Measurements from ENCODE around the gene CMTM8.
A peak's percentile ranks its signal among the peaks of the same experiment; 100 is the strongest.

Gene CMTM8

DNA sequence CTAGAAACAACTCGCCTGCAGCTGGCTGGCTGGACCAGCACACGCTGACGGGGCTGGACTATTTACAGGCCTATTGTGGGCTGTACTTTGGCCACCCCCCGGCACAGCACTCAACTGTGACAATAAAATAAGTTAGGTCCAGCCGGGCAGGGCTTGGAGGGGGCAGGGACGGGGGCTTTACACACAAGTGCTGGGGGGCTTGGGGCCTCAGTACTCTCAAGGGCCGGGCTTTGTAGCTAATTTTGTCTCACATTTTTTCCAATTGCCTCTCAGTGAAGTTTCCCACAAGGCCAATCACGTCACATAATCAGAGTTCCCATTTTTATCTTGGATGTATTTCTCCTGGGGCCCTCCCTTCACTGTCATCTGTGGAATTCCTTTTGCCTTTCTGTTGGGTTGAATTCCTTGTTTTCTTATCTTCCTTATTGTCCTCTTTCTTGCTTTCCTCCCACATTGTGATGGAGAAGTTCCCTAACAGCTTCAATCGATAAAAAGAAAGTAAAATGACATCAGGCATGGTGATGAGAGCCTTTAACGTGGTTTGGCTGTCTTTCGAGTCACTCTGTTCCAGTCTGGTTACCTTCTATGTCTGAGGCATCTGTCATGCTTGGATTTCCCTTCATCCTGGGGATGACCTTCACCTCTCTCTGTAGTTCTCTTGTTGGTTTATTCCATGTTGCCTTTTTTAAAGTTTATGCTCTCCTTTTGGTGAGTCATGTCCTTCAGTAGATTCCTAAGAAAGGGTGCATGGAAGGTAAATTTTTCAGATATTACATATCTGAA is 109.1 kb downstream of the CMTM8 start:
- no peak for DNase-seq

DNA sequence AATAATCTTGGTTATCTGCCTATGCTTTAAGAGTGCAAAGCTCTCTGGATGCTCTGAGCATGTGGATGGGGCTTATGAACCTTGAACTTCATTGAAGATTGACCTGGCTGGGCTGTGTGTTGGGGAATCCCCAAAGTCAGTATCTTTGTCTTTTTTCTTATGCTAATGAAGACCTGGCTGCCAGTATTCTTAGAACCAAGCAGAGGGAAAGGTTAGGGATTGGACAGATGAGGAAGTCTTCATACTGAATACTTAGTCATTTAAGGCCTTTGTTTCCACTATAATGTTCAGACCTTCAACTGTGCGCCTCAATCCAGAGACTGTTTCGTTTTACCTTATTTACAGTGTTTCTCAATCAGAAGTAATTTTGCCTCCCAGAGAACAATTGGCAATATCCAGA is 110.7 kb downstream of the CMTM8 start:
- no peak for DNase-seq

- no peak for DNase-seq
Observed at GRCh38 chr3:32352563-32352962, 114.1 kb downstream of the CMTM8 start.

DNA sequence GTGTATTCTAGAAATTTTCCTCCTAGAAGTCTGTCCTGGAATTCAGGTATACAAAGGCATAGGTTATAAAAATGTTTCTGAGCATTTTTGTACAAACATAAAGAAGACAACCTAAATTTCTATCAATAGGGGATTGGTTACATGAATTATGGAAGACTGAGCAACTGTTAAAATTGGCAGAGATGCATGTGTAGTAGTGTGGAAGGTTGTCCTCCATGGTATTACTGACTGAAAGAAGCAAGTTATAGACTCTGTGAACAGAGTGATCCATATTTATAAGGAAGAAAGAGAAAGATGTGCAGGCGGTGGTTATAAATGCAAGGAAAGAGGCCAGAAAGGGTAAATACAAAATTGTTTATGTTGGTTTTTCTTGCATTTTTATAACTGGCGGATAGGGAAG is 114.9 kb downstream of the CMTM8 start:
- DNase-seq = no peak

- DNase-seq = peak; percentile 8
Observed at GRCh38 chr3:32354362-32354778, 115.9 kb downstream of the CMTM8 start.

DNA sequence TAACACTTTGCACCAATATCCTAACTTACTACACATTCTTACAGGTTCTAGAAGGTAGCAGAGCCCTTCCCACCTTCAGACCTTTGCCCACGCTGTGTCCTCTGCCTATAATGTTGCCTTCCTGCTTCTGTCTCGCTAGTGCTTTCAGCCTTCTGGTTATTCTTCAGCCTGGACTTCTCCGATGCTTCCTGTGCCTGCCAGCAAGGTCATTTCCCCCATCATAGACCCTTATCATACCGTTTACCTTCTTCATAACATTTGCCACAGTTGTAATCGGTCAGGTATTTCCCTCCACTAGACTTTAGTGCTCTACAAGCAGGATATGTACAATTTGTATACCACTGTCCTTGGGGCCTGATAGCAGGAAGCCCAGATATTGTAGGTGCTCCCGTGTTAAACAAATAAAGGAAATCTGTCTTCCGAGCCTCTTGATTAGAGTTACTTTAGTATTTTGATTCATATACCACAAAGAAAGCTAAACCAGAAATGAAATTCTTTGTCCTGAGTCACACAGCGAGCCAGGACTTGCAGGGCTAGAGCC is 117.3 kb downstream of the CMTM8 start:
- no peak for DNase-seq

GRCh38 chr3:32359766-32360492 is 121.4 kb downstream of the CMTM8 start:
- no peak for DNase-seq

DNA sequence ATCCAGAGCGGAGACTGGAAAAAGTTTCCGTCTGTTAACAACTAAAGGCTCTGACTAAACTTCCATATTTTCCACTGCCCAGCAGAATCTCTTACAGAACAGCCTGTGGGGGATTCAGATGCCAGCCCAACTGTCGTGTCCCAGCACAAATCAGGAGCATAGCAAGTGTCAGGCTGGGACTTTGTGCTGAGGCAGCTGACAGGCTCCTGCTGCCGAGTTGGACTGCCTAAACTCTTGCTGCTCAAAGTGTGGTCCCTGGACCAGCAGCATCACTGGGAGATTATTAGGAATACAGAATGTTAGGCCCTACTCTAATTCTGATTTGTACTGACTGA is 122.0 kb downstream of the CMTM8 start:
- no peak for DNase-seq

GRCh38 chr3:32366638-32367397 is 128.3 kb downstream of the CMTM8 start:
- DNase-seq = no peak

- DNase-seq = no peak
Observed at GRCh38 chr3:32367442-32367841, 129.0 kb downstream of the CMTM8 start.

DNA sequence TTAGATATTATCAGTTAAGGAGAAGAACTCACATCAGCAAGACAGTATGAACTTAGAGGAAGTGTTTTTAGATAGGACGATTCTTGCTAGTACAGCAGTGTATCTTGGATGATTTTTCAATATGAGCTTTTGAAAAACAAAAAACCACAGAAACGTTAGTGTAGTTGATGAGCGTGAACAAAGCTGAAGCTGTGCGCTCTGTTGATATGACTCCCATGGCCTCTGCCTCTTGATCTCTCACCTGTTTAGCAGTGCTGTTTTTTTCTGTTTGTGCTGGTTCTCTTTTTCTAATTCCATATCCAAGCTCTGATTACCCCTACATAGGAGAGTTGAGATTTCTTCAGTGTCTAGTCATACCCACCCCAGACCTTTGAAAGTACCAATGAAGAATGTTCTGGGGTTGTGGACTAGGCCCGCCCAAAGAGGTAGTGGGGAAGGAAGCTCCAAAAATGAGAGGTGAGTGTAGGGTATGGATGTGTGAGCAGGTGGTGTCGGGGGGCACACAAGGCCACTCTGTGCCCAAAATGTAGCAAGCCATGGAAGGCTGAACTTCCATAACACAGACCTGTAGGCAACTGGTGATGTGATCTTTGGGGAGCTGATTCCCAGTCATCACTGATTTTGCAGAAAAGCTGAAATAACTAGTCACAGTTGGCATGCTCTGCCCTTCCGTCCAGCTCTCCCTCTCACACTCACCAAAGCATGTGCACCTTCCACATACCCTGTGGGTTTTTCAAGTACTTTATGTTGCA is 133.2 kb downstream of the CMTM8 start:
- DNase-seq = no peak

GRCh38 chr3:32372213-32372490 is 133.7 kb downstream of the CMTM8 start:
- DNase-seq = no peak

DNA sequence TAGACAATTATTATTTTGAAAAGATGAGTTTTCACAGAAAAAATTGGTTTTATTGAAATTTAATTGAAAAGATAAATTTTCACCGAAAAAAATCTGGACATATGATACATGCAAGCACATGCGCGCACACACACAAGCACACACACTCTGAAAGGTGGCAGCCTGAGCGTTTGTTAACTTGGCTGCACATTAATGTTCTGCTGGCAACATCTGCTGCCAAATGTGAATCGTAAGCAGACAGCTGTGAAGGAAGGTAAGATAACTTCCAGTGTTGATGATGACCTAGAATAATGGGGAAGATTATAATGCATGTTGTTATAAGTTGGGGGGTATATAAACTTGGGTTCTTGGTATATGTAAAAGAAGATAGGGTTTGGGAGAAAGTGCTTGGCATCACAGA is 134.8 kb downstream of the CMTM8 start:
- DNase-seq = no peak

DNA sequence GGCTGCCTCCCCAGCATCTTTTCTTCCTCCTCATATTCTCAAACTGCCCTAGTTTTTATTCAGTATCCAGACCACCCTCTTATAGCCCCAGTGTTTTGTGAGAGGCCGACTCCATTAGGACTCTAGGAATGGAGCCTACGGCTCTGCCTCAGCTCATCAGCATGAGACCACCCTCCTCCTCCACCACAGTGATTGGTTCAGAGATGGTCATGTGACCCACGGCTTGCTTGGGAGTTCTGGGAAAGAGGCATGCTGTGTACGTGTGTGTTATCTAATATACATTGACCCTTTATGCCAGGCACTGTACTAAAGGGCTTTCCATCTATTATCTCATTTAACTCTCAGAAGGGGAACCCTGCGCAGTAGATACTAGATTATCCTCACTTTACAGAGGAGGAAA is 135.4 kb downstream of the CMTM8 start:
- DNase-seq = peak; percentile 44

DNA sequence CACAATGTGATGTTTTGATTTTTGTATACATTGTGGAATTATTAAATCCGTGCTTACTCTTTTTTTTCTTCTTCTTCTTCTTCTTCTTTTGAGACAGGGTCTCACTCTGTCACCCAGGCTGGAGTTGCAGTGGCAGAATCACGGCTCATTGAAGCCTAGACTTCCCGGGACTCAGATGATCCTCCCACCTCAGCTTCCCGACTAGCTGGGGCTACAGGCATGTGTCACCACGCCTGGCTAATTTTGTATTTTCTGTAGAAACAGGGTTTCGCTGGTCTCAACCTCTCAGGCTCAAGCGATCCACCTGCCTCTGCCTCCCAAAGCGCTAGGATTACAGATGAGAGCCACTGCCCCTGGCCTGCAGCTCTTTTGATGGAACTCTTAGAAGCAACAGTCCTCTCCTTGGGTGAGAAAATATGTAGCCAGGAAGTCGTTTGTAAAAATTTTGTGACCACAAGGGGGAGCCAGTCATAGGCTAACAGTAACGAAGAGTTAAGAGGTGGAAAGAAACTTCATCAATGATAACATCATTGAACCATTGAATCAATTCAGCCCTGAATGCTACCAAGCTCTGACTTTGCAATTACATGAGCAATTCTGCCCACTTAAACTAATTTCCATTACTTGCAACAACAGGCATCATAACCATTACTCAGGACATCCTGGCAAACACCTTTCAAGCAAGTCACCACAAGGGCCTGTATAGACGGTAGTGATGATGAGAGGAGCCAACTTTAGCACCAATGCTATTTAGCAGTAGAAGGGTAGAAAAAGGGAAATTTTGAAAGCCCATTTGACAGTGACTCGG is 136.5 kb downstream of the CMTM8 start:
- DNase-seq = peak; percentile 85

- no peak for DNase-seq
Observed at GRCh38 chr3:32375596-32375930, 137.1 kb downstream of the CMTM8 start.

- no peak for DNase-seq
Observed at GRCh38 chr3:32376115-32376514, 137.6 kb downstream of the CMTM8 start.

- no peak for DNase-seq
Observed at GRCh38 chr3:32379831-32380500, 141.5 kb downstream of the CMTM8 start.

DNA sequence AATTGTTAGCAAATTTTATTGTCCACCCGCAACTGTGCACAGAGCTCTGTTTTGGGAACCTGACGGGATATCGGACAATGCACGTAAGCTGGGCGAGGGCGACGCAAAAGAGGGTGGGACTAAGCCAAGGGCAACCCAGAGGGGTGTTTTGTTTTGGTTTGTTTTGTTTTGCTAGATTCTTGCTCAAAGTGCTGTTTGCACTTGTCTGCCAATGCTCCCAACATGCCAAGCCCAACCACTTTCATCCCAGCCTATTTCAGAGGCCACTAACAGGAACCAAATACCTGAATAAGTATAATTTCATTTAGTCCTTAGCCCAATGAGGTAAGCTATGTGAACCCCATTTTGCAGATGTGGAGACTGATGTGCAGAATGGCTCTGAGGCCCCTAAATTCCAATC is 143.4 kb downstream of the CMTM8 start:
- DNase-seq = no peak

GRCh38 chr3:32383136-32383711 is 144.7 kb downstream of the CMTM8 start:
- DNase-seq = peak; percentile 88

DNA sequence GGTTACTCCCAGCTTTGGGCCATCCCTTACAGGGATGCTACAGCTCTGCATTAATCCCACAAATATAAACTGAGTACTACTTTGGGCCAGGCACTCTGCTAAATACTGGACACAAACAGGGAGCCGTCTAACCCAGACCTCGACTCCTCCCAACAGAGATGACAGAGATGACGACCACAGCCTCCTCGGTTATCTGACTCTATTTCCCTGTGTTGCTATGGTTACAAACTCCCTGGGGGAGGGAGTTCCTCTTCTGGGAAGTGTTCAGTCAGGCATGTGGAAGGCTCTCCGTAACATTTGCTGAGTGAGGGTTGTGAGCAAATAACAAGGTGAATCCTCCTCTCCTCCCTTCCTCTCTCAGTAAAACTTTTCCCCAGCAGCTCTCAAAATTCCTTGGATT is 146.5 kb downstream of the CMTM8 start:
- DNase-seq = peak; percentile 63

Measured in hematopoietic multipotent progenitor cell treated with erythropoietin and hydrocortisone succinate and interleukin-3 and kit ligand, for 8 days (in vitro differentiated cells).